Effector memory CD8-positive, alpha-beta T cell (primary cell): ENCODE data around the gene STARD13.

Source experiments
- ATAC-seq: fragments of 150-1000 bp; cut with Tn5 transposase; replicated peaks from 2 replicates; pipeline ENCODE4 v1.10.0; 2021; ENCODE audit warnings: mild to moderate bottlenecking, moderate library complexity
- DNase-seq, 3 experiments: peaks; one replicate each; pipeline ENCODE4 v3.0.0; 2021
- H3K27ac Mint-ChIP-seq, 2 donors: one replicate each; pipeline ENCODE4 v1.8.0; 2022; ENCODE audit warnings: mild to moderate bottlenecking in 2 of 2, mixed read lengths in 2 of 2, moderate library complexity in 2 of 2
- H3K27me3 Mint-ChIP-seq, 2 donors: one replicate each; pipeline ENCODE4 v1.8.0; 2022; ENCODE audit warnings: mixed read lengths in 2 of 2
- H3K36me3 Mint-ChIP-seq: one replicate; pipeline ENCODE4 v1.8.0; 2022; ENCODE audit warnings: mild to moderate bottlenecking, moderate library complexity, mixed read lengths; ENCODE audit not compliant: insufficient read depth
- H3K4me1 Mint-ChIP-seq, 2 donors: one replicate each; pipeline ENCODE4 v1.8.0; 2022; ENCODE audit warnings: low read depth in 2 of 2, mixed read lengths in 2 of 2
- H3K4me3 Mint-ChIP-seq, 2 donors: one replicate each; pipeline ENCODE4 v1.8.0; 2022; ENCODE audit warnings: mild to moderate bottlenecking in 2 of 2, mixed read lengths in 2 of 2, moderate library complexity in 2 of 2
- H3K9me3 Mint-ChIP-seq, 2 donors: one replicate each; pipeline ENCODE4 v1.8.0; 2022; ENCODE audit warnings: mixed read lengths in 2 of 2

STARD13 gene

DNA sequence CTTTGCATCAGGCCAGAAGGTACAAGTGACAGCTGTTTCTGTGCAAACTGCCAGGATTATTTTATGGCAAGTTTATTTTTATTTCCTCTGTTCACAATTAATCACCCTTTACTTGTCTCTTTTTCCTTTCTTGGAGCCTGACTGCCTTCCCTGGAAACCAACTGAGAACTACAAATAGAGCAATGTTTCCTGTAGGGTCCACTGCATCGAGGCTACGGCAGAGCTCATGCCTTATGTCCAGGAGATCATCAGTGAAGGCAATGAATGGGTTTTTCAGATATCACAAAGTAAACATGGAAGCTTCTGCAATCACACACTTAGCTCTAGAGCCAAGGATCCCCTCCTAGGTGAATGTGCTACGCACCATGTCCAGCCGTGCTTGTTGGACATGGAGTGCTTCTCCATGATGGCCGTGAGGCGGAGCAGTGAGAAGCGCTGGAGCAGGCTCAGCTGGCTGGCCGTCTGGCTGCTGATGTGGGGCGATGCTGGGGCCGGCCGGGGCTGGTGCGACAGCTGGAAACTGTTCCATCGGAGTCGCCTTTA, 158.5 kb downstream of the STARD13 start:
- Mint-ChIP-seq H3K27me3 (peaks cover 0 to 7% of the 10 kb centered on the region in 2 donors), H3K27ac (no peak overlapping the region), H3K4me1 (no peaks in the 10 kb centered on the region), H3K4me3 (no peak overlapping the region), H3K36me3 (no peaks in the 10 kb centered on the region), H3K9me3 (no peaks in the 10 kb centered on the region)
- no peak for DNase-seq
- no peak for ATAC-seq

DNA sequence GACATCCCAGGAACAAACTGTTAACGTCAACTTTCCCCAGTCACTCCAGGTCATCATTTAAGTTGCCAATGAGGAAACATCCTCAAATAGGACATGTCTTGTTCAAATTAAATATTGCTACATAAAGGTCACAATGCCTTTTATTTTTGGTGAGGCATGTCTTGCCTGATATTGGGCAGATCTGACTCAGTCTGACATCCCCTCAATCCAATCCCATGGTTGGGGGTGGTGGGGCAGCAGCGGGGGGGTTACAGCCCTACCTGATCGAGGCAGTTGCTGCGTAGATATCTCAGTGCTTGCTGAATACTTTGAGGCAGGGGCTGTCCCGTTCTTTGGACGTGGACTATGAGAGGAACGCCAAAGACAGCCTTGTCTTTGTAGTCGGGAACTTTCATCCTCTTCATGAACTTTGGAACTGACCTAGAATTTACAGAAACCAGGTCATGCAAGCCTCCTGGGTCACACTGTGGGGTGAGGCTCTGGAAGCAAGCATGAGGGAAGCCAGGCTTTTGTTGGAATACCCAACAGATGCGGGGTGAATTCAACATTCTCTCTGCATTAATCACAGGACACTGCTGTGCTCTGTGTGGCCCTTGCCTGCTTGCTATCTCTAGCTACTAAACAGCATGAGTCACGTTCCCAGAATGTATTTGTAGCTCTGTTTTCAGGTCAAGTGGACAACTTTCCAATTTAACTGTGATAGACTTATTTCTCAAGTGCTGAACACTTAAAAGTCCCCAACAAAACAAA, 159.6 kb downstream of the STARD13 start:
- DNase-seq (no peak), ATAC-seq (no peak)
- Mint-ChIP-seq H3K27me3 (peaks cover 0 to 7% of the 10 kb centered on the region in 2 donors), H3K27ac (no peak overlapping the region), H3K4me3 (no peak overlapping the region), H3K4me1 (no peaks in the 10 kb centered on the region), H3K36me3 (no peaks in the 10 kb centered on the region), H3K9me3 (no peaks in the 10 kb centered on the region)

DNA sequence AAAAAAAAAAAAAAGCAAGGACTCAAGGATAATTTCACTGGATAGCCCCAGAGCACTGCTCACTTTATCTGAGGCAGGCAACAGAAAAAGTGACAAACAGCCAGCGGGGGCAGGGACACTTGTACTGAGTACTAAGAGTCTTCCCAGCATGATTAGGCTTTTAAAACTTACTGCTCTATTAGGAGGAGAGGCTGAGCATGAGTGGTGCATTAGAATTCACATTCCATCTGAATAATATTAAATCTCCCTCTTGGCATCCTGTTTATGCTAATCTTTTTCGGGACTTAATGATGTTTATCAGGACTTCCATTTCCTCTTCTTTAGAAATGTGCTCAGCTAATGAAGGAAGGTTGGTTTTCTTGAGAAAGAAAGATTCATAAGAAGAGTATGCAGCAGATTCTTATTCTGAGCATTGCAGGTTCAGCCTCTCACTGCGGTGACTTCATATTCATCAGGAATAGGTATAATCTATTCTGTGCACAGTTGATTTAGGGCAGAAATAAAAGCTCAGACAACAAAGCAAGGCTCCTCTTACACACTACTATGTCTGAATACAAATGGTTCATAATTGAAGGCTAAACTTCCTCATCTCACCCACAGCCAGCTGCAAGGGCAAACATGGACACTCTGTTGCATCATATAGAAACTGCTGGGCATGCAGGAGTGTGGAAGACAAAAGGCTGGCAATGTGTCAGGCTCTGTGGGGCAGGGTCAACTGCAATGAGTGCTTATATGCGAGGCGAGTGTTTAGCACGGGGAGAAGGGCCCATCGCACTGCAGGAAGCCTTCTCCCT, 162.3 kb downstream of the STARD13 start:
- Mint-ChIP-seq H3K4me3 (no peak overlapping the region), H3K27me3 (peaks cover 0 to 7% of the 10 kb centered on the region in 2 donors), H3K9me3 (no peaks in the 10 kb centered on the region), H3K4me1 (no peaks in the 10 kb centered on the region), H3K27ac (no peak overlapping the region), H3K36me3 (no peaks in the 10 kb centered on the region)
- DNase-seq: no peak
- no peak for ATAC-seq

DNA sequence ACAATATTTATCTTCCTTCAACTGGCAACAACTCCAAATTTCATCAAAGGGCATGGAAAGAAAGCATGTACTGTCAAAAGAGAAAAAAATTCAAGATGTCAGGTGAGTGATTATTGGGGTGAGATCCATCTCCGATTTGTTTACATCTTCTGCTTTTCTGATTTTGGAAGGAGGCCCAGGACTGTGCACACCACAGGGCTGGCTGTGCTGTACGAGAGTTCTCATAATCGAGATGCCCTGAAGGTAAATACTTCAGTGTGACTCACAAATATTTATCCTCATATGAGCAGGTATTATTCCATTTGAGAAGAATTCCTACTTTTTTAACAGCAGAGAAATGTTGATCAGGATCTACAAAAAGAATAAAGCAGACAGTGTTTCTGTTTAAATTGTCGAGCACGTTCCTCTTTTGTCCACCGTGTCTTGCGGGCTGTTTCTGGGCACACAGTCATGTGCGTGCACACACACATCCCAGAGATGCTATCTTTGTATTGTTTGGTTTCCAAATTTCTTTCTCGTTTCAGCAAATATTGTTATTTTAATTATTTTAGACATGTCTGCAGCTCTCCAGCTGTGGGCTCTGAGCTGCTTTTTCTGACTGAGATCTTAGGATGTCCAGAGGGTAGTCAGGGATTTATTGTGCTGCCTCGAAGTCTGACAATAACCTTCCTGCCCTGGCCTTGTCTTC, 165.6 kb downstream of the STARD13 start:
- Mint-ChIP-seq H3K4me3 (no peak overlapping the region), H3K27me3 (peaks cover 0 to 13% of the 10 kb centered on the region in 2 donors), H3K9me3 (no peaks in the 10 kb centered on the region), H3K4me1 (no peaks in the 10 kb centered on the region), H3K36me3 (no peaks in the 10 kb centered on the region), H3K27ac (no peak overlapping the region)
- DNase-seq (no peak), ATAC-seq (no peak)

DNA sequence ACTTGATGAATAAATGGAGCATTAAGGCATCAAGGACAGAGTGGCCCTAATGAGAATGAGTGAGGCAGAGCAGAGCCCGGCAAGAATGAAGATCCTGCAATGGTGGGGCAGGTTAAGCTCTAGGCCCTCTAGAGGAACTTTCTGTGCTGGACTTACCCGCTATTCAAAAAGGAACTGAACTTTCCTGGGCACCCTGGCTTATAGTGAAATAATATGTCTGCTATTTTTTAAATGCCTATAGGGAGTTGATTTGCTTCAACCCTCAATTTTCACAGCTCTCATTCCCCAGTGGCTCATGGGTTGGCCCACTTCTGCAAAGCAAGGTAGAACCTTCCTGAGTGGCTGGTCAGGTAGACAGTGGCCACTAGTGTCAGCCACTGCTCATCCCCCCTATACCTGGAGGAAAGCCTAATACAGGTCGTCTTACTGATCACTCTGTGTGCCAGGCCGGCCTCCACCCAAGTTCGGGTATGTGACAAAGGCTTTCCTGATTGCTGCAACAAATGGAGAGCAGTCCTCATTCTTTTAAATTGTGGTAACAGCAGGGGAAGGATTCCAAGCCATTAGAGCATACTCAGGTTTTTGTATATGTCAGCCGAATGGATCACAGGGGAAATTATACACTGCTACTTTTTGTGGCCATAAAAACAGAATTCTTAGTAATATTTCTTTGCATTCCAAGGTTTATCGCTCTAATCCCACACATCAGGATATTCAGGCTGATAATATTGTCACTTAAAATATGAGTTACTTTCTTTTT, 166.4 kb downstream of the STARD13 start:
- no peaks in the 10 kb centered on the region for H3K36me3 Mint-ChIP-seq
- H3K27me3 Mint-ChIP-seq: peaks cover 0 to 16% of the 10 kb centered on the region in 2 donors
- DNase-seq (no peak), ATAC-seq (no peak)
- H3K9me3 Mint-ChIP-seq: no peaks in the 10 kb centered on the region
- H3K27ac Mint-ChIP-seq: no peak overlapping the region
- no peak overlapping the region for H3K4me3 Mint-ChIP-seq
- no peaks in the 10 kb centered on the region for H3K4me1 Mint-ChIP-seq

DNA sequence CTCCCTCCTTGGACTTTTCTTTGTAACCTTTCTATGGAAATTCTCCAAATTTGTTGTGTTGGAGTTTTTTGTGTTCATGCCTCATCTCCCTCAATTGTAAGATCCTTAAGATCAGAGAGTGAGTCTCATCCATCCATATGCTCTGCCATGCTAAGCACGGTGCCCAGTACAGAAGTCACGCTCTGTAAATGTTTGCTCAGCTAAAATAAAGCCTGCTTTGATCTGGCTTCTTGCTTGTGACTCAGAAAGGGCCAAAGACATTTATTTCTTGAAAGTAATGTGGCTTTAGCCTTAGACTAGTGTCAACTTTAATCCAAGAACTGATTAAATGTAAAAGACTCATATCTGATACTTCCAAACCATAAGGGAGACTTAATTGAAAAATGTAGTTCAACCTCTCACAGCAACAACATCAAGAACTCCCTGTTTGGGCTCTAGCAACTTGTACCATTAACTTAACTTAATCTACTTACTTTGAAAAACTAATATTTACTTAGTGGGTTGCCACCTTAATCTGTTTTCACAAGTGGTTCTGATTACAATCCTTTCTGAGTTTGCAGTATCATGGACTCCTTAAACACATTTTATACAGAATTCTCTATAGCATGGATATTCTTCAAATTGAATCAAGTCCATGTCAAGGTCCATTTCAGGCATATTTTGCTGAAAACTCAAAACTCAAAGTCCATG, 169.1 kb downstream of the STARD13 start:
- no peak overlapping the region for H3K4me3 Mint-ChIP-seq
- H3K36me3 Mint-ChIP-seq: no peaks in the 10 kb centered on the region
- ATAC-seq (no peak), DNase-seq (no peak)
- no peak overlapping the region for H3K27ac Mint-ChIP-seq
- H3K27me3 Mint-ChIP-seq: peaks cover 0 to 9% of the 10 kb centered on the region in 2 donors
- no peaks in the 10 kb centered on the region for H3K9me3 Mint-ChIP-seq
- no peaks in the 10 kb centered on the region for H3K4me1 Mint-ChIP-seq

GRCh38 chr13:33115274-33115673, 170.3 kb downstream of the STARD13 start:
- Mint-ChIP-seq H3K36me3 (no peaks in the 10 kb centered on the region), H3K4me1 (no peaks in the 10 kb centered on the region), H3K4me3 (no peak overlapping the region), H3K27ac (no peak overlapping the region), H3K9me3 (no peaks in the 10 kb centered on the region), H3K27me3 (peaks cover 0 to 9% of the 10 kb centered on the region in 2 donors)
- ATAC-seq (no peak), DNase-seq (no peak)

- DNase-seq (no peak), ATAC-seq (no peak)
- H3K4me1 Mint-ChIP-seq: no peaks in the 10 kb centered on the region
- no peak overlapping the region for H3K4me3 Mint-ChIP-seq
- H3K27ac Mint-ChIP-seq: no peak overlapping the region
- H3K27me3 Mint-ChIP-seq: peaks cover 0 to 9% of the 10 kb centered on the region in 2 donors
- H3K9me3 Mint-ChIP-seq: no peaks in the 10 kb centered on the region
- H3K36me3 Mint-ChIP-seq: no peaks in the 10 kb centered on the region
Observed at GRCh38 chr13:33114146-33114545, 171.4 kb downstream of the STARD13 start.

GRCh38 chr13:33112766-33113165, 172.8 kb downstream of the STARD13 start:
- H3K9me3 Mint-ChIP-seq: no peaks in the 10 kb centered on the region
- ATAC-seq (no peak), DNase-seq (no peak)
- H3K4me1 Mint-ChIP-seq: no peaks in the 10 kb centered on the region
- H3K27me3 Mint-ChIP-seq: peaks cover 11 to 17% of the 10 kb centered on the region in 2 donors
- no peaks in the 10 kb centered on the region for H3K36me3 Mint-ChIP-seq
- no peak overlapping the region for H3K27ac Mint-ChIP-seq
- no peak overlapping the region for H3K4me3 Mint-ChIP-seq

DNA sequence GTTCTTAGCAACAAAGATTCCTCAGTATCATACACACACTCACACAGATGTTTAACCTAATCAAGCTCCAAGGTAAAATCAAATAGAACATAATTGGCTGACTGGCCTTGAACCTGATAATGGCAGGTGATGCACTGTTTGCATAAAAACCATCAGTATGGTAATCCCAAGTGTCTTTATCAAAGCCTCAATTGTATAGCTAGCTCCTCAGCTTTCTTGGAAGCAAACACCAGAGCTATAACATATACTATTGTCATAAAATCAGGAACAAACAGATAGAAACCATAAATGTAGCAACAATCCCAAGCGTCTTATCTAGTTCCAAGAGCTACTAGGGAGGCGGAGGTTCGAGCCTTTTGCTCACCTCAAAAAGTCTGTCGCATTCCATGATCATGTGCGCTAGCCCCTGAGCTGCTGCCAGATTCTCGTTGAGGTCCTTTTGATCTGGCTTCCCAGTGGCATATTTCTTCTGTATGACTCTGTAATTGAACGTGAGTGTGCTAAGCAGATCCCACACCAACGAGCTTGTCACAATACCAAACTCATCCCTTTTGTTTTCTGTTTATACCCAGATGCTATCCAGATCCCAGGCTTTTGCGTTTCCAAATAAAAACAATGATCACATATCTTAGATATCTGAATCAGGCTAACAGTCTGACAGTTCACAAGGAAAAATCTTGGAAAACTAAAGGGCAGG, 174.0 kb downstream of the STARD13 start:
- Mint-ChIP-seq H3K4me1 (no peaks in the 10 kb centered on the region), H3K9me3 (no peaks in the 10 kb centered on the region), H3K27ac (no peak overlapping the region), H3K36me3 (no peaks in the 10 kb centered on the region), H3K27me3 (peaks cover 18 to 23% of the 10 kb centered on the region in 2 donors), H3K4me3 (no peak overlapping the region)
- DNase-seq (no peak), ATAC-seq (no peak)

- Mint-ChIP-seq H3K9me3 (no peaks in the 10 kb centered on the region), H3K27me3 (peaks cover 24 to 30% of the 10 kb centered on the region in 2 donors), H3K4me3 (no peak overlapping the region), H3K36me3 (no peaks in the 10 kb centered on the region), H3K4me1 (no peaks in the 10 kb centered on the region), H3K27ac (no peak overlapping the region)
- no peak for ATAC-seq
- no peak for DNase-seq
Observed at GRCh38 chr13:33110713-33111413, 174.7 kb downstream of the STARD13 start.

GRCh38 chr13:33110386-33110712, 175.2 kb downstream of the STARD13 start:
- Mint-ChIP-seq H3K27ac (no peak overlapping the region), H3K4me3 (no peak overlapping the region), H3K9me3 (no peaks in the 10 kb centered on the region), H3K27me3 (peaks cover 26 to 30% of the 10 kb centered on the region in 2 donors), H3K4me1 (no peaks in the 10 kb centered on the region), H3K36me3 (no peaks in the 10 kb centered on the region)
- DNase-seq: no peak
- no peak for ATAC-seq
